ENCODE data around the gene KRT78. TPM values are rescaled to one million over a fixed set of nuclear protein-coding genes. Genes with fewer than 3 reads are reported as not detected.
A peak's percentile ranks its signal among the peaks of the same experiment; 100 is the strongest.

The KRT78 gene
- total RNA-seq (not detected), polyA plus RNA-seq (not detected)

- DNase-seq (no peak), ATAC-seq (ENCODE audit: low read depth in 2 of 2) (no peak)
- Mint-ChIP-seq H3K27me3 (peaks cover 12% of the 10 kb centered on the region), H3K4me1 (no peaks in the 10 kb centered on the region), H3K27ac (no peak within 1 kb of the TSS), H3K4me3 (no peak within 1 kb of the TSS), H3K36me3 (no peaks in the 10 kb centered on the region), H3K9me3 (no peaks in the 10 kb centered on the region)
- peaks cover 2% of the 10 kb centered on the region for H3K27me3 ChIP-seq (ENCODE audit: control insufficient read depth, insufficient read depth, low read length)
- H3K9me3 ChIP-seq (ENCODE audit: control insufficient read depth in 2 of 2, low read length in 2 of 2) = no peaks in the 10 kb centered on the region
- H3K4me3 ChIP-seq (ENCODE audit: low read depth, low read length) = no peak within 1 kb of the TSS
- H3K36me3 ChIP-seq (ENCODE audit: control insufficient read depth, insufficient read depth, low read length) = no peaks in the 10 kb centered on the region
- H3K27ac ChIP-seq (ENCODE audit: insufficient read depth, low read length, poor library complexity, severe bottlenecking) = no peak within 1 kb of the TSS
- H3K4me1 ChIP-seq (ENCODE audit: control insufficient read depth, insufficient read depth, low read length, poor library complexity, severe bottlenecking) = no peaks in the 10 kb centered on the region
Observed at GRCh38 chr12:52848661-52849255, at the start of gene KRT78. Gene KRT78, minus strand, starts transcription at chr12:52848994. Its CDS starts 64 bp downstream, at chr12:52848930.

- H3K9me3 Mint-ChIP-seq = peaks cover 0 to 2% (median 0%) of the 10 kb centered on the region in 7 donors
- DNase-seq (no peak), ATAC-seq (ENCODE audit: low read depth in 2 of 2) (peak in 1 of 2 donors; percentile 16)
- peaks cover 7% of the 10 kb centered on the region for H3K27me3 Mint-ChIP-seq
- H3K4me1 Mint-ChIP-seq = peaks cover 0 to 2% (median 0%) of the 10 kb centered on the region in 4 donors
- Histone ChIP-seq H3K27ac (ENCODE audit: insufficient read depth, low read length, poor library complexity, severe bottlenecking) (no peak overlapping the region), H3K9me3 (ENCODE audit: control insufficient read depth in 2 of 2, low read length in 2 of 2) (no peaks in the 10 kb centered on the region), H3K36me3 (ENCODE audit: control insufficient read depth, insufficient read depth, low read length) (no peaks in the 10 kb centered on the region), H3K4me1 (ENCODE audit: control insufficient read depth, insufficient read depth, low read length, poor library complexity, severe bottlenecking) (no peaks in the 10 kb centered on the region), H3K4me3 (ENCODE audit: low read depth, low read length) (no peak overlapping the region), H3K27me3 (ENCODE audit: control insufficient read depth, insufficient read depth, low read length) (no peaks in the 10 kb centered on the region)
- no peaks in the 10 kb centered on the region for H3K36me3 Mint-ChIP-seq
- H3K4me3 Mint-ChIP-seq = no peak overlapping the region
- no peak overlapping the region for H3K27ac Mint-ChIP-seq
Observed at GRCh38 chr12:52896190-52897100, 47.7 kb upstream of the KRT78 start.

- H3K4me3 Mint-ChIP-seq = no peak overlapping the region
- H3K36me3 Mint-ChIP-seq = no peaks in the 10 kb centered on the region
- ATAC-seq (ENCODE audit: low read depth in 2 of 2) (no peak), DNase-seq (no peak)
- peaks cover 0 to under 1% (median 0%) of the 10 kb centered on the region in 4 donors for H3K4me1 Mint-ChIP-seq
- Histone ChIP-seq H3K27me3 (ENCODE audit: control insufficient read depth, insufficient read depth, low read length) (no peaks in the 10 kb centered on the region), H3K4me1 (ENCODE audit: control insufficient read depth, insufficient read depth, low read length, poor library complexity, severe bottlenecking) (no peaks in the 10 kb centered on the region), H3K27ac (ENCODE audit: insufficient read depth, low read length, poor library complexity, severe bottlenecking) (no peak overlapping the region), H3K36me3 (ENCODE audit: control insufficient read depth, insufficient read depth, low read length) (no peaks in the 10 kb centered on the region), H3K9me3 (ENCODE audit: control insufficient read depth in 2 of 2, low read length in 2 of 2) (no peaks in the 10 kb centered on the region), H3K4me3 (ENCODE audit: low read depth, low read length) (no peak overlapping the region)
- H3K27me3 Mint-ChIP-seq = peaks cover 7% of the 10 kb centered on the region
- H3K9me3 Mint-ChIP-seq = peaks cover 0 to 2% (median 0%) of the 10 kb centered on the region in 7 donors
- H3K27ac Mint-ChIP-seq = no peak overlapping the region
Observed at GRCh38 chr12:52895726-52896189, 47.0 kb upstream of the KRT78 start.

- Histone ChIP-seq H3K36me3 (ENCODE audit: control insufficient read depth, insufficient read depth, low read length) (no peaks in the 10 kb centered on the region), H3K4me3 (ENCODE audit: low read depth, low read length) (no peak overlapping the region), H3K9me3 (ENCODE audit: control insufficient read depth in 2 of 2, low read length in 2 of 2) (no peaks in the 10 kb centered on the region), H3K27me3 (ENCODE audit: control insufficient read depth, insufficient read depth, low read length) (no peaks in the 10 kb centered on the region), H3K27ac (ENCODE audit: insufficient read depth, low read length, poor library complexity, severe bottlenecking) (no peak overlapping the region), H3K4me1 (ENCODE audit: control insufficient read depth, insufficient read depth, low read length, poor library complexity, severe bottlenecking) (no peaks in the 10 kb centered on the region)
- peaks cover 0 to 2% (median 0%) of the 10 kb centered on the region in 7 donors for H3K9me3 Mint-ChIP-seq
- H3K4me1 Mint-ChIP-seq = no peaks in the 10 kb centered on the region
- DNase-seq (no peak), ATAC-seq (ENCODE audit: low read depth in 2 of 2) (no peak)
- H3K27me3 Mint-ChIP-seq = peaks cover 7% of the 10 kb centered on the region
- H3K36me3 Mint-ChIP-seq = no peaks in the 10 kb centered on the region
- H3K27ac Mint-ChIP-seq = no peak overlapping the region
- H3K4me3 Mint-ChIP-seq = no peak overlapping the region
Observed at GRCh38 chr12:52892974-52893373, 44.2 kb upstream of the KRT78 start.

GRCh38 chr12:52892207-52892852, 43.5 kb upstream of the KRT78 start:
- H3K27me3 ChIP-seq (ENCODE audit: control insufficient read depth, insufficient read depth, low read length) = no peaks in the 10 kb centered on the region
- H3K27ac Mint-ChIP-seq = no peak overlapping the region
- H3K27ac ChIP-seq (ENCODE audit: insufficient read depth, low read length, poor library complexity, severe bottlenecking) = no peak overlapping the region
- H3K36me3 Mint-ChIP-seq = no peaks in the 10 kb centered on the region
- peaks cover 0 to 2% (median 0%) of the 10 kb centered on the region in 7 donors for H3K9me3 Mint-ChIP-seq
- no peak for ATAC-seq (ENCODE audit: low read depth in 2 of 2)
- no peak overlapping the region for H3K4me3 ChIP-seq (ENCODE audit: low read depth, low read length)
- no peaks in the 10 kb centered on the region for H3K4me1 ChIP-seq (ENCODE audit: control insufficient read depth, insufficient read depth, low read length, poor library complexity, severe bottlenecking)
- no peaks in the 10 kb centered on the region for H3K9me3 ChIP-seq (ENCODE audit: control insufficient read depth in 2 of 2, low read length in 2 of 2)
- H3K4me3 Mint-ChIP-seq = no peak overlapping the region
- no peaks in the 10 kb centered on the region for H3K36me3 ChIP-seq (ENCODE audit: control insufficient read depth, insufficient read depth, low read length)
- no peaks in the 10 kb centered on the region for H3K4me1 Mint-ChIP-seq
- H3K27me3 Mint-ChIP-seq = peaks cover 7% of the 10 kb centered on the region
- no peak for DNase-seq

- H3K27me3 ChIP-seq (ENCODE audit: control insufficient read depth, insufficient read depth, low read length) = no peaks in the 10 kb centered on the region
- H3K36me3 ChIP-seq (ENCODE audit: control insufficient read depth, insufficient read depth, low read length) = no peaks in the 10 kb centered on the region
- Mint-ChIP-seq H3K9me3 (peaks cover 0 to 2% (median 0%) of the 10 kb centered on the region in 7 donors), H3K4me3 (no peak overlapping the region), H3K27ac (no peak overlapping the region), H3K27me3 (peaks cover 7% of the 10 kb centered on the region), H3K4me1 (no peaks in the 10 kb centered on the region), H3K36me3 (no peaks in the 10 kb centered on the region)
- DNase-seq (no peak), ATAC-seq (ENCODE audit: low read depth in 2 of 2) (no peak)
- no peak overlapping the region for H3K27ac ChIP-seq (ENCODE audit: insufficient read depth, low read length, poor library complexity, severe bottlenecking)
- H3K9me3 ChIP-seq (ENCODE audit: control insufficient read depth in 2 of 2, low read length in 2 of 2) = no peaks in the 10 kb centered on the region
- no peak overlapping the region for H3K4me3 ChIP-seq (ENCODE audit: low read depth, low read length)
- no peaks in the 10 kb centered on the region for H3K4me1 ChIP-seq (ENCODE audit: control insufficient read depth, insufficient read depth, low read length, poor library complexity, severe bottlenecking)
Observed at GRCh38 chr12:52891044-52891443, 42.2 kb upstream of the KRT78 start.

- no peak overlapping the region for H3K4me3 Mint-ChIP-seq
- H3K27ac ChIP-seq (ENCODE audit: insufficient read depth, low read length, poor library complexity, severe bottlenecking) = no peak overlapping the region
- H3K4me3 ChIP-seq (ENCODE audit: low read depth, low read length) = no peak overlapping the region
- H3K27ac Mint-ChIP-seq = no peak overlapping the region
- peaks cover 7% of the 10 kb centered on the region for H3K27me3 Mint-ChIP-seq
- no peaks in the 10 kb centered on the region for H3K27me3 ChIP-seq (ENCODE audit: control insufficient read depth, insufficient read depth, low read length)
- DNase-seq (no peak), ATAC-seq (ENCODE audit: low read depth in 2 of 2) (no peak)
- no peaks in the 10 kb centered on the region for H3K9me3 ChIP-seq (ENCODE audit: control insufficient read depth in 2 of 2, low read length in 2 of 2)
- no peaks in the 10 kb centered on the region for H3K4me1 Mint-ChIP-seq
- H3K36me3 Mint-ChIP-seq = no peaks in the 10 kb centered on the region
- no peaks in the 10 kb centered on the region for H3K36me3 ChIP-seq (ENCODE audit: control insufficient read depth, insufficient read depth, low read length)
- H3K4me1 ChIP-seq (ENCODE audit: control insufficient read depth, insufficient read depth, low read length, poor library complexity, severe bottlenecking) = no peaks in the 10 kb centered on the region
- H3K9me3 Mint-ChIP-seq = peaks cover 0 to 2% (median 0%) of the 10 kb centered on the region in 7 donors
Observed at GRCh38 chr12:52890417-52890816, 41.6 kb upstream of the KRT78 start.

Measured in CD4-positive, CD25-positive, alpha-beta regulatory T cell (primary cell).